Karpas-422 (cell line): ENCODE results near the gene GRIA3. TPM values are rescaled to one million over a fixed set of nuclear protein-coding genes. Genes with fewer than 3 reads are reported as not detected.
"Not testable (repeated sequence)": the region's sequence is repeated elsewhere in the genome, so short reads cannot be mapped to it uniquely, and the experiment has no call there.

Experiments used
- DNase-seq: peaks from one replicate; pipeline ENCODE4 v3.0.0-alpha.2; 2015
- H2AFZ ChIP-seq: fragments of 200-600 bp; sonication (generic); 2 replicates; pipeline ENCODE4 v1.6.1; 2014; ENCODE audit warnings: antibody characterized with exemption, low read length, mixed read lengths
- H3K27ac ChIP-seq: fragments of 200-600 bp; sonication (generic); 2 replicates; pipeline ENCODE4 v1.5.1; 2014; ENCODE audit warnings: mild to moderate bottlenecking, low read length, moderate library complexity
- H3K27me3 ChIP-seq: fragments of 200-600 bp; sonication (generic); 2 replicates; pipeline ENCODE4 v1.6.1; 2014; ENCODE audit warnings: low read length, mixed read lengths
- H3K36me3 ChIP-seq: fragments of 200-600 bp; sonication (generic); 2 replicates; pipeline ENCODE4 v1.6.1; 2014; ENCODE audit warnings: low read length, mixed read lengths; ENCODE audit not compliant: insufficient read depth
- H3K4me1 ChIP-seq: fragments of 200-600 bp; sonication (generic); 2 replicates; pipeline ENCODE4 v1.6.1; 2014; ENCODE audit warnings: mild to moderate bottlenecking, low read length, mixed read lengths
- H3K4me2 ChIP-seq: fragments of 200-600 bp; sonication (generic); 2 replicates; pipeline ENCODE4 v1.6.1; 2014; ENCODE audit warnings: low read length, low read depth, mild to moderate bottlenecking; ENCODE audit not compliant: poor library complexity, severe bottlenecking
- H3K4me3 ChIP-seq: fragments of 200-600 bp; sonication (generic); 2 replicates; pipeline ENCODE4 v1.5.1; 2014; ENCODE audit warnings: mild to moderate bottlenecking, antibody characterized with exemption, low read length, mixed read lengths
- H3K79me2 ChIP-seq: fragments of 200-600 bp; sonication (generic); 2 replicates; pipeline ENCODE4 v1.6.1; 2014; ENCODE audit warnings: mild to moderate bottlenecking, low read length, mixed read lengths
- H3K9ac ChIP-seq: fragments of 200-600 bp; sonication (generic); 2 replicates; pipeline ENCODE4 v1.6.0; 2014; ENCODE audit warnings: low read length
- H3K9me2 ChIP-seq: fragments of 200-600 bp; sonication (generic), shearing (Covaris generic); replicated peaks from 2 replicates; pipeline ENCODE4 v1.6.0; 2014; ENCODE audit warnings: mild to moderate bottlenecking, low read length, moderate library complexity; ENCODE audit not compliant: insufficient read depth
- H3K9me3 ChIP-seq: fragments of 300-700, 200-600 bp; sonication (generic); 2 replicates; pipeline ENCODE4 v1.6.1; 2014; ENCODE audit warnings: low read length, mixed read lengths
- H4K20me1 ChIP-seq: fragments of 200-600 bp; sonication (generic); 2 replicates; pipeline ENCODE4 v1.6.1; 2014; ENCODE audit warnings: mild to moderate bottlenecking, antibody characterized with exemption, low read length, low read depth; ENCODE audit not compliant: insufficient read depth
- total RNA-seq: library from RNA; depleted of rRNA; stranded (reverse); fragments of >200 nt; shearing (Covaris generic); gene quantifications from 2 replicates; pipeline ENCODE4 v1.2.3, GENCODE V29; 2014; ENCODE audit warnings: low replicate concordance

The GRIA3 gene
- total RNA-seq, 1 experiment from 2014 or later, result not detected

- not testable (repeated sequence) for H3K27me3 ChIP-seq
Observed at GRCh38 chrX:123283407-123283806, 99.3 kb downstream of the GRIA3 start.

GRCh38 chrX:123291623-123292022 lies 107.5 kb downstream of the GRIA3 start:
- no peaks in the 10 kb centered on the region for H3K9me3 ChIP-seq
- H2AFZ ChIP-seq, result no peak overlapping the region
- no peaks in the 10 kb centered on the region for H3K79me2 ChIP-seq
- H3K4me1 ChIP-seq, result no peaks in the 10 kb centered on the region
- H3K4me2 ChIP-seq, result no peak overlapping the region
- no peaks in the 10 kb centered on the region for H3K27me3 ChIP-seq
- no peaks in the 10 kb centered on the region for H3K36me3 ChIP-seq
- no peak overlapping the region for H3K27ac ChIP-seq
- no peak overlapping the region for H3K9ac ChIP-seq
- no peaks in the 10 kb centered on the region for H3K9me2 ChIP-seq
- DNase-seq, result no peak
- no peak overlapping the region for H3K4me3 ChIP-seq
- H4K20me1 ChIP-seq, result no peaks in the 10 kb centered on the region

More at GRCh38 chrX:123283407-123283806, 99.3 kb downstream of the GRIA3 start:
- not testable (repeated sequence) for H3K79me2 ChIP-seq, DNase-seq, H3K27ac ChIP-seq, H4K20me1 ChIP-seq, H3K4me3 ChIP-seq, H3K9ac ChIP-seq, H2AFZ ChIP-seq, H3K9me2 ChIP-seq, H3K9me3 ChIP-seq, H3K36me3 ChIP-seq, H3K4me2 ChIP-seq, H3K4me1 ChIP-seq

GRCh38 chrX:123298026-123298425 lies 113.9 kb downstream of the GRIA3 start:
- DNase-seq, result no peak
- H3K27ac ChIP-seq, result no peak overlapping the region
- no peak overlapping the region for H3K4me3 ChIP-seq
- H3K9me3 ChIP-seq, result no peaks in the 10 kb centered on the region; the same call in 1 of the 2 replicates
- H3K9me2 ChIP-seq, result no peaks in the 10 kb centered on the region
- H3K36me3 ChIP-seq, result no peaks in the 10 kb centered on the region
- no peak overlapping the region for H3K9ac ChIP-seq
- no peaks in the 10 kb centered on the region for H3K4me1 ChIP-seq
- H3K4me2 ChIP-seq, result no peak overlapping the region
- no peaks in the 10 kb centered on the region for H3K79me2 ChIP-seq
- H2AFZ ChIP-seq, result no peak overlapping the region
- H4K20me1 ChIP-seq, result no peaks in the 10 kb centered on the region
- no peaks in the 10 kb centered on the region for H3K27me3 ChIP-seq

GRCh38 chrX:123303429-123303828 lies 119.4 kb downstream of the GRIA3 start:
- no peak overlapping the region for H3K9ac ChIP-seq
- no peaks in the 10 kb centered on the region for H3K9me2 ChIP-seq
- no peak overlapping the region for H2AFZ ChIP-seq

GRCh38 chrX:123308658-123309057 lies 124.6 kb downstream of the GRIA3 start:
- no peak overlapping the region for H3K4me3 ChIP-seq
- no peak overlapping the region for H3K9ac ChIP-seq
- DNase-seq, result no peak
- no peaks in the 10 kb centered on the region for H3K79me2 ChIP-seq
- H3K36me3 ChIP-seq, result no peaks in the 10 kb centered on the region
- no peak overlapping the region for H3K4me2 ChIP-seq
- H3K9me3 ChIP-seq, result 0 out of 2 replicates have a peak, but pooled peaks cover 2% of the 10 kb centered on the region
- no peak overlapping the region for H3K27ac ChIP-seq
- H3K9me2 ChIP-seq, result no peaks in the 10 kb centered on the region
- no peak overlapping the region for H2AFZ ChIP-seq
- no peaks in the 10 kb centered on the region for H3K4me1 ChIP-seq
- no peaks in the 10 kb centered on the region for H4K20me1 ChIP-seq
- no peaks in the 10 kb centered on the region for H3K27me3 ChIP-seq

More at GRCh38 chrX:123303429-123303828, 119.4 kb downstream of the GRIA3 start:
- DNase-seq, result no peak
- H3K4me2 ChIP-seq, result no peak overlapping the region
- no peak overlapping the region for H3K27ac ChIP-seq
- H4K20me1 ChIP-seq, result no peaks in the 10 kb centered on the region
- H3K4me3 ChIP-seq, result no peak overlapping the region
- no peaks in the 10 kb centered on the region; the same call in 1 of the 2 replicates for H3K9me3 ChIP-seq
- H3K79me2 ChIP-seq, result no peaks in the 10 kb centered on the region
- no peaks in the 10 kb centered on the region for H3K27me3 ChIP-seq
- no peaks in the 10 kb centered on the region for H3K36me3 ChIP-seq
- no peaks in the 10 kb centered on the region for H3K4me1 ChIP-seq

GRCh38 chrX:123310112-123310511 lies 126.0 kb downstream of the GRIA3 start:
- H3K4me3 ChIP-seq, result no peak overlapping the region
- no peak overlapping the region for H3K4me2 ChIP-seq
- H2AFZ ChIP-seq, result no peak overlapping the region
- no peak overlapping the region for H3K27ac ChIP-seq
- no peaks in the 10 kb centered on the region for H4K20me1 ChIP-seq
- H3K9me3 ChIP-seq, result 0 out of 2 replicates have a peak, but pooled peaks cover 2% of the 10 kb centered on the region
- H3K9ac ChIP-seq, result no peak overlapping the region
- H3K79me2 ChIP-seq, result no peaks in the 10 kb centered on the region
- no peaks in the 10 kb centered on the region for H3K27me3 ChIP-seq
- H3K9me2 ChIP-seq, result no peaks in the 10 kb centered on the region
- DNase-seq, result no peak
- no peaks in the 10 kb centered on the region for H3K4me1 ChIP-seq
- no peaks in the 10 kb centered on the region for H3K36me3 ChIP-seq

GRCh38 chrX:123311486-123311885 lies 127.4 kb downstream of the GRIA3 start:
- Histone ChIP-seq H4K20me1 (no peaks in the 10 kb centered on the region), H3K4me2 (no peak overlapping the region), H3K27ac (no peak overlapping the region), H3K79me2 (no peaks in the 10 kb centered on the region), H3K9me3 (0 out of 2 replicates have a peak, but pooled peaks cover 2% of the 10 kb centered on the region), H3K4me1 (no peaks in the 10 kb centered on the region), H3K9me2 (no peaks in the 10 kb centered on the region), H3K27me3 (no peaks in the 10 kb centered on the region), H3K9ac (no peak overlapping the region), H3K4me3 (no peak overlapping the region), H3K36me3 (no peaks in the 10 kb centered on the region), H2AFZ (no peak overlapping the region)
- no peak for DNase-seq

GRCh38 chrX:123313486-123313885 lies 129.4 kb downstream of the GRIA3 start:
- Histone ChIP-seq H3K27me3 (no peaks in the 10 kb centered on the region), H3K4me2 (no peak overlapping the region), H3K36me3 (no peaks in the 10 kb centered on the region), H3K9me3 (0 out of 2 replicates have a peak, but pooled peaks cover 2% of the 10 kb centered on the region), H3K4me3 (no peak overlapping the region), H3K27ac (no peak overlapping the region), H2AFZ (no peak overlapping the region), H3K79me2 (no peaks in the 10 kb centered on the region), H3K9me2 (no peaks in the 10 kb centered on the region), H3K4me1 (no peaks in the 10 kb centered on the region), H3K9ac (no peak overlapping the region), H4K20me1 (no peaks in the 10 kb centered on the region)
- DNase-seq, result no peak

GRCh38 chrX:123320622-123321021 lies 136.5 kb downstream of the GRIA3 start:
- Histone ChIP-seq H3K79me2 (no peaks in the 10 kb centered on the region), H3K36me3 (no peaks in the 10 kb centered on the region), H3K4me1 (no peaks in the 10 kb centered on the region), H3K27me3 (no peaks in the 10 kb centered on the region), H3K4me2 (no peak overlapping the region), H3K9me2 (no peaks in the 10 kb centered on the region), H3K4me3 (no peak overlapping the region), H4K20me1 (no peaks in the 10 kb centered on the region), H3K27ac (no peak overlapping the region), H2AFZ (no peak overlapping the region), H3K9ac (no peak overlapping the region), H3K9me3 (no peaks in the 10 kb centered on the region)
- no peak for DNase-seq
